DMS114 treated with DMSO at 0.1 percent for 48 hours (cell line): Measurements from ENCODE around the gene SFRP4.
A peak's percentile ranks its signal among the peaks of the same experiment; 100 is the strongest.

ENCODE experiments used
- DNase-seq: peaks from one replicate; lab custom pipeline; 2025; ENCODE audit not compliant: unreplicated experiment; lab: John Stamatoyannopoulos, UW

The SFRP4 gene

DNA sequence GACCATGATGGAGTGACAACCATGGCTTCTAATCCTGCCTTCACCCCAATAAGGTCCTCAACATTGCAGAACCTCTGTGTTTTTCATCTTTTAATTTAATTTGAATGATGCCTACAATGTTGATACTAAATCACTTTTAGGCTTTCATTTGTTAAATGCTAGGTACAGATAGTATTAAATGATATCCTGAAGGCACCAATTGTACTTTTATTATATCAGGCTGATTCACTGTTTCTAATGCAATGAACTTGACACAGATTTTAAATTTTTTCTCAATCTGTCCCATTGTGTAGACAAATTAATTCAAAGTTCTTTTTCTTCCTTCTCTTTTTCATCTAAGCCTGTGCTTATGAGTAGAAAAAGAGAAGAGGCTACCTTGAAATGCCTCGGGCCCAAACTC is 9.0 kb upstream of the SFRP4 start:
- DNase-seq, result no peak

DNA sequence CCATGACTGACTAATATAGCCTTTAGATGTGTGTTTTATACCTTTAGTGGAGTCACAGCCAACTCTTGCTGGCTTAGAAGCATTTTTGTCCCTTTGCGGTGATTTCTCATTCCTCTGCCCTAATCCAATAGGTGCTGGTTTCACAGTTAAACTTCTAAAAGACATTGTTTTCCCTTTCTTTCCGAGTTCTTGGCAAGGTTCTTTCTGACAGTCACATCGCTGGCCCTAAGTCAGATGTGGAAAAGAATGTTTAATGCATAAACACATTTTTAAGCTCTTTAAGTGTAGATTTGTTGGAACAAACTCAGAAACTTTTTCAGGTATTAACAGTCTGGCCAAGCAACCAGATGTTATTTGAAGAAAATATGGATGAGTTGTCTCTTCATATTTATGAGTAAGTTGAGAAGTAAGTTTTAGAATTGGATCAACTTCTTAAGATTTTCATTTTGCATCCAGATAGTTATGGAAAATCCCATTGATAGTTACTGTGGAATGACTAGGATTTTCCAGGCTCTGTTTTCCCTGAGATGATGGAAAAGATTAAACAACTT is 7.9 kb upstream of the SFRP4 start:
- no peak for DNase-seq

DNA sequence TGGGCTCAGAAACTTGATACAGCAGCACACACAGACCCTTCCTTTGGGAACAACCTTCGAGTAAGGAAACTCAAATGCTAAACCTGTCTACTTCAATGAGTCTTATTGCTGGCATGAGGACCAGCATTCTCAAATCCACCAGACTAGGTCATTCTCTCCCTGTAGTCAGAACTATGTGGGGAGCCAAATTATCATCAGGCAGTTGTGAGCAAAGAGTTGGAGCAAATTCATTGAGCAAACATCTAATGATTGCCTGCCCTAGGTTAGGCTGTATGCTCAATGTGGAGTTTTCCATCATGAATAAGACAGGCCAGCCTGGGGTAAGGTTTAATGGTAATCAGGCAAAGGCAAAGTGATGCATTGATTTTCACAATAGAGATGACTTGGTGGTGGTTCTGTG is 7.4 kb upstream of the SFRP4 start:
- no peak for DNase-seq

DNA sequence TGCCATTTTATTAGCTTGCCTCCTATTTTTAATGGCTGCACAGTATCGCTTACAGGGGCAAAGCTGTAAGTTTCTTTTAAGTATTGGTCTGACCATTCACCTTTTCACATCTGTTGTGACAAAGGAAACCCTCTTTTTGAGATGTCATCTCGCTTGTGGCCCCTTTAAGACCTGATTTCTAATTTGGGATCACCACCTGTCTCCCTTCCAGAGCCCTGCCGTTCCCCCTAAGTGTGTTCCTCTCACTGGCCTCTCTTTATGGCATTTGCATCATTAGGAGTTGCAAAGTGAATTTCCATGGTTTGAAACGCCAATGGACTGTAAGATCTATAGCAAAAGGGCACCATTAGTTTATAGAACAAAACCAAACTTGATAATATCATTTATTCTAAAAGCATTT is 5.3 kb upstream of the SFRP4 start:
- no peak for DNase-seq

DNA sequence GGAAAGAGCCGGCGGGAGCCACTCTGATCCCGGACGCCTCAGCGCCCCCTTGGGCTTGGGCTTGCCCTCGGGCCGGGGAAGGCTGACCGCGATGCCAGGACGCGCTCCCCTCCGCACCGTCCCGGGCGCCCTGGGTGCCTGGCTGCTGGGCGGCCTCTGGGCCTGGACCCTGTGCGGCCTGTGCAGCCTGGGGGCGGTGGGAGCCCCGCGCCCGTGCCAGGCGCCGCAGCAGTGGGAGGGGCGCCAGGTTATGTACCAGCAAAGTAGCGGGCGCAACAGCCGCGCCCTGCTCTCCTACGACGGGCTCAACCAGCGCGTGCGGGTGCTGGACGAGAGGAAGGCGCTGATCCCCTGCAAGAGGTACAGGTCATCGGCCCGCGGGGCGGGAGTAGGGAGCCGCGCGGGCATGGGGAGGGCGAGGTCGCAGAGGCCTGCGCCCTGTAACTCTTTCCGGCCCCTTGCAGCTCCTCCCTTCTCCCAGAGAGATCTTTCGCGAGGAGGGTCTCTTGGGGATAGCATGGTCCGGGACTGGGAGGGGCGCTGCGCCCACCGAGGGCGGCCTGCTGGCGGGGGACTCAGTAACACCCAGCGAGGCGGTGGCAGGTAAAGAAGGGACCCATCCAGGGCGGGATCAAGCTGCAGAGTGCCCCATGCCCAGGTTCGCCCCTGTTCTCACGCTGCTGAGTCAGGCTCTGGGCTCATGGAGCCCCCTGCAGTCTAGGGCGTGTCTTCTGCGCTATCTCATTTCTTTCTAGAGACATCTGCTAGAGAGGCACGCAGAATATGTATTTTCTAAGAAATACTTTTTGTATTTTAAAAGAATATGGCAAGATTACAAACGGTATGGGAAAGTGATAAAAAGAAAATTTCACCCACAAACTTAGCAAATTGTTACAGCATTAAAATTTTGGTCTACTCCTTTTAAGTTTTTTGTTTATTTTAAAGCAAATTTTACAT is 4.5 kb upstream of the SFRP4 start:
- DNase-seq, result peak; percentile 42

DNA sequence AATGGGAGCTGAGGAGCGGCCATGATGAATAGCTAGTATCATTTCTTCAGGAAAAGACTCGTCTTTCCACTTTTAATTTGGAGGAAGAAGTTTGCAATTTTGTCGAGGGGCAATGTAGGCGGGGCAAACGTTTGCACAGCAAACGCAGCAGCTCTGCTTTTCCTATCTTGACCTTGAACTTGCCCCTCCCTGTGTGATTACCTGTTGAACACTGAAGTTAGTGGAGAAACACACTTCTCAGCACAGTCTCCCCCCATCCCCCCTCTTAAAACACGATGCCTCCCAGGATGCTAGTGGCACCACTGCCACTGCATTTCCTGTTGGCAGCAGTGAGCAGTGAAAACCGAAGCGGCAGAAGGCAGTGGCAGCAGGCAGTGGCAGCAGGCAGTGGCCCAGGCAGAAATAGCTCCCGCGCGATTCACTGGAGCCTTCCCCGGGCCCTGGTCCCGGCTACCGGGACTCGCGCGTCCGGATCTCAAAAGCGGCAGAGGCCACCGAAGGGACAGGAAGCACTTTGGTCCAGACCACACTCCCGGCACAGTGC is 3.8 kb upstream of the SFRP4 start, which contains the start of gene EPDR1:
EPDR1 (plus strand) TSS at position 336 of the 544 bp plus-strand sequence. CDS start 300 bp downstream, outside the sequence.
- DNase-seq, result peak; percentile 68

DNA sequence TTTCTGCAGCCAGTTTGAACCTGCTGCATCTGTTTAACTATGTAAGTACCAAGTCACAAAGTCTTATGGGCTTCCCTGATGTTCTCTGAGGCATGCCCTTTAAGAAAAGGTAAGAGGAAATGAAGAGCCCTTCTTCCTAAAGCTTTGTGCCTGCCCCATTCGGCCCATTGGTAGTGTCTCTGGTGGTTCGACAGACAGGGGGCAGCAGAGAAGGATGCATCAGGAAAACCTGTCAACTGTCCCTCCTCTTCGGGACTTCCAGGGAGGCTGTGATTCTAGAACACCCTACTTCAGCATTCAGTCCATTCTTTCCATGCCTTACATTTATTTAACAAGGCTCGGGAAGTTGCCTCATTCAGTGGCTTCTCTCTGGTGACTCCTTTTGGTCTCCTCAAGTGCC is 1.9 kb upstream of the SFRP4 start:
- DNase-seq, result no peak

DNA sequence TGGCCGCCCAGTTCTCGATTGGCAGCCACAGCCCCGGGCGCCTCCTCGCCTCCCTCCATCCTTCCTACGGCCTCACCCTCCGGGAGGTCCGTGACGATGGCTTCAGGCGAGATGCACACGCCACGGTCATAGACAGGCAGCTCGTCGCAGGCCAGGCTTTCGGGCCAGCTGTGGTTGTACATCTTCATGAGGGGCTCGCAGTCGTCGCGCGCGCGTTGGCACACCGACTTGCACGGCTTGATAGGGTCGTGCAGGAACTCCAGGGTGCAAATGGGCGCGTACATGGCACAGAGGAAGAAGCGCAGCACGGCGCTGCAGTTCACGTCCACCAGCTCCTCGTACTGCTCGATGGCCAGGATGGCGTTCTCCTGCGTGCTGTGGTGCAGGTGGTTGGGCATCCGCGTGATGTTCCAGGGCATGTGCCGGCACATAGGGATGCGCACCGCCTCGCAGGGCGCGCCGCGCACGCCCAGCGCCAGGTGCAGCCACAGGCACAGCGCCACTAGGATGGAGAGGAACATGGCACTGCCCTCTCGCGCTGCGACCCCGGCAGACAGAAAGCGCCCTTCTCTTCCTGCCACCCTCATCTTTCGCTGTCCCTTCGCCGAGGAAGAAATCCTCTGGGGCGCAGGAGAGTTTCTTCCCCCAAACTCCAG is 472 bp downstream of the SFRP4 start:
- DNase-seq, result no peak

DNA sequence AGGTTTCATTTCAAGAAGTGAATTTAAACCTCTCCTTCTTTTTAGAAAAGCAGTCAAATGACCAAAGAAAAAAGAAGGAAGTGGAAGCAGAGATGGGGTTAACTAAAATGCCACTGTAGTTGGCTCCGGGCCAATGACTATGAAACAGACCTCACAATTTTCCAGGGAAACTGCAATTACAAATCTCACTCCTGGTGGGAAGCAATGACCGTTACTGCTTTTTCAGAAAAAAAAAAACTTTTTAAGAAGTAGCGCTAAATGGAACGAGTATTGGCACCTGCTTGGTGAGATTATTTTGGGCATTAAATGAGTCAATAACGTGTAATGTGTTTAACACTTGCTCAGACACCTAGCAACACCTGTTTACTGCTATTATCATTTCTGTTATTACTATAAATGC is 1.2 kb downstream of the SFRP4 start:
- DNase-seq, result no peak

DNA sequence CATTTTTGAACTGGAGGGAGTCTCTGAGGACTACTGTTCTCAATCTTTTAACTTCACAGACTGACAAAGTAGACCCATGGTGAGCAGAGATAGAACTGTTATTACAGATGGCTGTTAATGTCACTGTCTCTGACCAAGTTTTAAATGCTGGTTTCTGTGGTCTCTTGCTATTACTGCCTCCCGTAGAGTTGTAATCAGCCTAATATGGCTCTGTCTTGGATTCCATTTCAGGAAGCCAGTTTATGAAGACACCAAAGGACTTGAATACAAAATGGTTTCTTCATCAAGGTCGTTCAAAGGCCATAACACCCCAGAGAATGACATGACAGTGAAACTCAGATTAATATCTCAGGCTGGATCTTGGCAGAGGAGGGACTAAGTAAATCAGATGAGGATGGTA is 3.9 kb downstream of the SFRP4 start:
- no peak for DNase-seq

DNA sequence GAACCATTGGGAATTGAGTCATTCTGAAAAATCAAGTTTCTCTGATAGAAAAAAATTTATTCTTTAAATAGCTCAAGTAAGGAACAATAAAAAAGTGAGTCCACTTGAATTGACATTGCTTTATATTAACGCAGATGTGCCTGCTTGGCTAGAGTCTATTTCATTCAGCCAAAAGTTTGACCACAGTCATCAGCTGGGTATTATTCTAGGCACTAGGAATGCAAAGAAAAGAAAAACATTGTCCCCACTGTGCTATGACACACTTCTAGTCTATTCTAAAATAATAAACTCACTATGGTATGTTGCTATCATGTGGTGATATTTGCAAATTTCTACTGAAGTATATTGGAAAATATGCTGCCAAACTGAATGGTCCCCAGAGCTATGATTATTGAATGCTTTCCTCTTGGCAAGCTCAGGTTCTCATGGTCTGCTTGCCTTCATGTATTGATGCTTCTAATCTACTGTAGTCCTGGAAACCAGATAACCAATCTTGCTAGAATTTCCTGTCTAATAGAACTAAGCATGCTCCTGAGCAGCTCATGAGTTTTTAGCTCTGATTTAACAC is 8.3 kb downstream of the SFRP4 start:
- no peak for DNase-seq

DNA sequence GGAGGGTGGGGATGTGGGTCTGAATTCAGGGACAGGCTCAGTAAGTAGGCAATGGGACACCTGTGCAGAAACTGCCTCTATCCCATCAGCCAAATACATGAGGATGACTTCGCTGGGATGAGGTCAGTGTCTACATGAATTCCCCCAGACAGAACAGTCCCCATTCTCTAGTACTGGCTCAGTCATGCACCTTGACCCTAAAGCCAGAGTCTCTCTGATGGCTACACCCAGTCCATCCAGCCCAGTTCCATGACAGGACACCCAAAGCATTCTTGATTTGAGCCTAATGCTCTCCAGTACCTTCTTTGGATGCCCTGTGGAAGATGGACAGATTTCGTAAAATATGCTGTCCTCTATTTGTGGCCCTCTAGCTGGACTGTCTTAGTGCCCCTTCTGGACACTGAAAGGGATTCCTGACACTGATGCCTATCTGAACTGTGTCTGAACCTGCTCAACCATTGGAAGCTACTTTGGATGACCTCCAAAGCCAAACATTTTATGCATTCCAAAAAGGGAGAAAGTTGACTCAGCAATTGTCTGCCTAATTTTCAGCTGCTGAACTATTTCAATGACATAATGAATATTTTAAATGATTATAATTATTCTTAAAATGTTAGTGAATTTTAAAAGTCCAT is 14.6 kb downstream of the SFRP4 start:
- no peak for DNase-seq

DNA sequence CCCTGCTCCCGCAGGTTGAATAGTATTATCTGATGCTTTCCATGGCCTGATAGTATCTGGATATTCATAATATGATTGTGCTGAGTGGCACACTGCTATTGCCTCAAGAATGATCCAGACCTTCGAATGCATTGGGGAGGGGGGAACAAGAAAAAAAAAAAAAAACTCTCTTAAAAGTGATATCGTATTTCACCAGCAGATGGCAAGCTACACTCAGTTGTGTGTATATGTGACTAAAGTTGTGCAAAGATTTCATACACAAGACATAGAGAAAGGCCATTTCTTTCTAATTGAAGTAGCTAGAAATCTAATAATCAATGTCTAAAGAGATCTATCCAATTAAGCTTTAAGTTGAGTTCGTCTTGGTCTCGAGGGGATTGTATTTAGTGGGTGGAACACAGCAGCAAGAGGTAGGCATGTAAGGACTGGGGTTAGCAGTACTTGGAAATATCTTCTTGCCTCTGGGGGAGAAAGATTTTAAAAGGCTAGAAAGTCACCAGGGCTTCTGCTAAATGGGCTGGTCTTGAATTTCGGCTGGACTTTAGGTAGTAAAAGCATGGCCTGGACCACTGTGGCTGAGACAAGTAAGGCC is 15.3 kb downstream of the SFRP4 start:
- DNase-seq, result peak; percentile 62

DNA sequence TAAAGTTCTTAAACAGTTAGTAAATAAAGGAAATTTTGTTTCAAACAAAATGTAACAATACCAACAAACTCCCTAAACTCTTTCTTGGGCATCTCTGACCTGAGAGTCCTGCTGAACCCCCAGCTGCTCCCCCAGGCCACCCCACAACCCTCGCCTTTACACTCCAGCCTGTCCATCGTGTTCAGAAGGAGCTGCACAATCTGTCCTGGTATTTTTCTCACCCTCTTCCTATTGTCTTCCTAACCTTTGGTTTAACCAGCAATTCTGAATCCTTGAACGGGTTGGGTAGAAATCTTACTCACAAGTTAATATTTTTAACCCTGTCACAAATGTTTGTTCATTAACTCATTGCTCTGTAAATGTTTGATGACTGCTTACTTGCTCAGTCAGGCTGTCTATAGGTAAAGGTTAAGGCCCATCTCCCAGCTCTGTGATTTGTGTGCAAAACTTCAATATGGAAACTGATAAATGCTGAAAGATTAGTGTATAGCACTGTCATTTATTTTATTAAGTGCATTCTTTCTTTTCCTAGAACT is 16.8 kb downstream of the SFRP4 start:
- DNase-seq, result no peak

DNA sequence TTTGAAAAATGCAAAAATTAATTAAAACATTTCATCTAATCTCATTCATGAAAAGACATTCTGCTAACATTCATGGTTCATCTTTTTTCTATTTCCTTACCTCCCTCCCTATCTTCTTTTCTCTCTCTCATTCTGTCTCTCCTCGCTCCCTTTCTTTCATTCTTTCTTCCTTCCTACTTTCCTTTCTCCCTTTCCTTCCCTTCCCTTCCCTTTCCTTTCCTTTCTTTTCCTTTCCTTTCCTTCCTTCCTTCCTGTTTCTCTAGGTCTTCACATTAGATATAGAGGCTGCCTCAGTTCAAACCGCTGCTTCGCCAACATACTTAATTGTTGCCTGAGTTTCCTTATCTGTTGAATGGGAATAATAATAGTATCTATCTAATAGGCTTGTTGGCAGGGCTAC is 21.9 kb downstream of the SFRP4 start:
- DNase-seq, result no peak

DNA sequence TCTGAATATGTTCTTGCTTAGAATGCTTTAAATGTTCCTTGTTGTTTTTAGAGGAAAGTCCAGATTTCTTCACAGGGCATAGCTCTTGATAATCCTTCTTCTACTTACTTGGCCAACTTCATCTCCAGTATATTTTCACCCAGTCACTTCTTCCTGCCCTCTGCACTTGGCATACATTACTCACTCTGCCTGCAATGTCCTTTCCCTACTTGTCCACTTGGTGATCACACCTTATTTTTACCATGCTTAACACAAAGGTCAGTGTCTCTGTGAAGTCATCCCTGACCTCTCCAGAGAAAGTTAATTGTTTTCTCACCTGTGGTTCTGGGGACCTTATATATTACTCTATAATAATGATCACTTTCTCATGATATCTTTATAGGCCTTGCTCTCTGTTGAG is 23.3 kb downstream of the SFRP4 start:
- DNase-seq, result no peak

DNA sequence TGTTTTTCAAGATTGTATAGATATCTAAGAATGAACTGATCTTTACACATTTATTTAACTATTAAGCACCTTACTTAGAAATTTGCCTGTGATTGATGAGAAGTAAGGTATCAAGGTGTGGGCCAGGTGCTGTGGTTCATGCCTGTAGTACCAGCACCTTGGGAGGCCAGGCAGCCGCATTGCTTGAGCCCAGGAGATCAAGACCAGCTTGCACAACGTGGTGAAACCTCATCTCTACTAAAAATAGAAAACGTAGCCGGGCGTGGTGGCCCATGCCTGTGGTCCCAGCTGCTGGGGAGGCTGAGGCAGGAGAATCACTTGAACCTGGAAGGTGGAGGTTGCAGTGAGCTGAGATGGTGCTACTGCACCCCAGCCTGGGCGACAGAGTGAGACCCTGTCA is 34.5 kb downstream of the SFRP4 start:
- DNase-seq, result no peak
